Measurements from ENCODE around the gene SLC25A29. TPM values are rescaled to one million over a fixed set of nuclear protein-coding genes. Genes with fewer than 3 reads are reported as not detected.
A peak's percentile ranks its signal among the peaks of the same experiment; 100 is the strongest.

Gene SLC25A29
- total and polyA plus RNA-seq, 2 of the 13 experiments (the other 11 are each of a cell fraction or from before 2014, with no cell fraction given): 12.2 to 17.2 TPM

- no peak for TF ChIP-seq ZNF142 (CRISPR knock-in tag; IDR thresholded peaks at IDR 0.05)
- TF ChIP-seq ZNF30 (CRISPR knock-in tag; IDR thresholded peaks at IDR 0.05): no peak
- no peak for TF ChIP-seq ZNF768 (CRISPR knock-in tag; IDR thresholded peaks at IDR 0.05)
Measured at GRCh38 chr14:100320157-100320856, 14.1 kb upstream of the SLC25A29 start (continued).

GRCh38 chr14:100317912-100318808 lies 11.9 kb upstream of the SLC25A29 start:
- peaks cover under 1 to 10% of the 10 kb centered on the region in 2 experiments; a peak in 4 of 5 replicates for H3K27me3 ChIP-seq (ENCODE audit: control insufficient read depth in 1 of 2, insufficient read depth in 2 of 2, low read length in 2 of 2)
- no peaks in the 10 kb centered on the region for H3K36me3 ChIP-seq (replicated peaks in 1 of 2; ENCODE audit: control insufficient read depth in 1 of 2, insufficient read depth in 2 of 2, low read length in 2 of 2)
- peak overlapping the region; percentile 3; the same call in 1 of the 2 replicates for H3K9ac ChIP-seq (ENCODE audit: insufficient read depth, low read depth, low read length)
- no peaks in the 10 kb centered on the region for H4K20me1 ChIP-seq (ENCODE audit: insufficient read depth, low read length)
- no peak for DNase-seq (ENCODE audit: low spot score)
- no peak overlapping the region for H2AFZ ChIP-seq (ENCODE audit: low read length)
- H3K4me1 ChIP-seq (ENCODE audit: insufficient read depth, low read length): peaks cover 49% of the 10 kb centered on the region
- intact Hi-C loops (cut with micrococcal nuclease; ENCODE audit: unreplicated experiment): no loop called here
- BruUV-seq (replicated peaks): no TSS peak
- no peaks in the 10 kb centered on the region for H3K79me2 ChIP-seq (ENCODE audit: insufficient read depth, low read length)
- FAIRE-seq: no peak
- ATAC-seq: peak; percentile 83
- no peaks in the 10 kb centered on the region for H3K9me3 ChIP-seq (ENCODE audit: low read length)
- H3K27ac ChIP-seq (ENCODE audit: extremely low read length, insufficient read depth, low read length): no peak overlapping the region
- POLR2A ChIA-PET: interaction anchor here (1.6 kb wide), 1 partner anchor 13 kb away, joined by 3 read pairs; no protein-coding TSS in a partner anchor
- WGBS (ENCODE audit: low lambda C conversion rate): 40% methylated on average over 24 of the region's 40 CpGs
- in situ Hi-C loops (cut with HindIII; ENCODE audit: extremely low pct_ligation_motif_present, low pct_unique_long_range_greater_than_20kb): no loop called here
- H3K4me3 ChIP-seq (replicated peaks in 1 of 3; ENCODE audit: insufficient read depth in 1 of 3, low read depth in 2 of 3, low read length in 3 of 3): peak overlapping the region; percentile 37 to 62 (median 38); a peak in 5 of 6 replicates
- CTCF ChIA-PET (ENCODE audit: low intra/inter-chr PET ratio, low total read pairs): interaction anchor here (1.2 to 1.4 kb wide), 2 partner anchors 12 to 47 kb away, joined by 3 to 7 read pairs; partner anchors contain the start of gene SLC25A29
- H3K4me2 ChIP-seq (ENCODE audit: low read depth, low read length): peak overlapping the region; percentile 60
- TF ChIP-seq DBP (CRISPR knock-in tag; IDR thresholded peaks at IDR 0.05; ENCODE audit: not compliant biosample characterization): no peak
- no peak for TF ChIP-seq DZIP1 (CRISPR knock-in tag; IDR thresholded peaks at IDR 0.05)
- peak; percentile 37; the same call in 1 of the 2 replicates for TF ChIP-seq SPEN (CRISPR knock-in tag; IDR thresholded peaks at IDR 0.05; ENCODE audit: low read depth)
- no peak for TF ChIP-seq HBP1 (CRISPR knock-in tag; IDR thresholded peaks at IDR 0.05; ENCODE audit: low read depth)
- 0 out of 2 replicates have a peak, but pooled peaks have one; percentile 15 for TF ChIP-seq RCOR2 (CRISPR knock-in tag; IDR thresholded peaks at IDR 0.05)
